Epithelial cell of esophagus (primary cell): ENCODE data around the gene ZSCAN5B.
A peak's percentile ranks its signal among the peaks of the same experiment; 100 is the strongest.

Source experiments
- DNase-seq: peaks from one replicate; pipeline ENCODE4 v3.0.0; 2010; ENCODE audit warnings: low read depth
- H3K4me3 ChIP-seq: 2 replicates; pipeline ENCODE4 v1.5.1; 2011; ENCODE audit warnings: mild to moderate bottlenecking, low read length, control low read depth
- CTCF ChIP-seq: IDR thresholded peaks from 2 replicates; pipeline ENCODE4 v1.5.1; 2011; ENCODE audit warnings: low read depth, mild to moderate bottlenecking, low read length, control low read depth, inconsistent platforms; ENCODE audit not compliant: insufficient read depth; ENCODE audit errors: missing control alignments

ZSCAN5B gene

GRCh38 chr19:56159622-56160271 is 37.8 kb downstream of the ZSCAN5B start:
- DNase-seq = no peak
- TF ChIP-seq CTCF = no peak
- H3K4me3 ChIP-seq = no peak overlapping the region

DNA sequence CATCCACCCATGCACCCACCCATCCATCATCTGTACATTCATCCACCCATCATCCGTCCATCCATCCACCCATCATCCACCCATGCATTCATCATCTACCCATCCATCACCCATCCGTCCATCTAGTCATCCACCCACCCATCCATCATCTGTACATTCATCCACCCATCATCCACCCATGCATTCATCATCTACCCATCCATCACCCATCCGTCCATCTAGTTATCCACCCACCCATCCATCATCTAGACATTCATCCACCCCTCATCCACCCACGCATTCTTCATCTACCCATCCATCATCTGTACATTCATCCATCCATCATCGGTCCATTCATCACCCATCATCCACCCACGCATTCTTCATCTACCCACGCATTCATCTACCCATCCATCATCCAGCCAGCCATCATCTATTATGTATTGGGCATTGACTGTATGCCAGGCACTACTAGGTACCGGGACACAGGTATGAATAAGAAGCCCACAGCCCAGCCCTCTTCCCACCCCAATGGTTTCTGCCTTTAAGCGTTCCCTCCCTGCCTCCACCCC is 38.5 kb downstream of the ZSCAN5B start:
- no peak for TF ChIP-seq CTCF
- no peak overlapping the region for H3K4me3 ChIP-seq
- DNase-seq = peak; percentile 8

- TF ChIP-seq CTCF = no peak
- H3K4me3 ChIP-seq = no peak overlapping the region
- no peak for DNase-seq
Measured at GRCh38 chr19:56158170-56158757, 39.3 kb downstream of the ZSCAN5B start.

DNA sequence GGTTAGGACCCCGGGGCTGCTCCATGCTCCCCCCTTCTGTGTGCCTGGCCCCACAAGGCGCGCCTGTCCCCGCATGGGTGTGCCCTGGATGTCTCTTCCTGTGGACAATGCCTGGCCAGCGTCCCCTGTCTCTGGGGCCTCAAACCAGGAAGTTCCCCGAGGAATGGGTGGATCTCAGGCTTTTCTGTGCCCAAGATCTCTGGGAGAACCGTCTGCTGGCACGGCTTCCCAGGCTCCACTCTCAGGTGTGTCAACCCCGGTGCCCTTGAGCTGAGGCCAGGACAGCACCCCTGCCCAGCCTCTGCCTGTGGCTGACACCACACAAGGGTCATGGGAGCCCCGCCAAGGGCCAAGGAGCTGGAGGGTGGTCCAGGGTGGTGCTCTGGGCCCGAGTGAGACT is 40.8 kb downstream of the ZSCAN5B start:
- TF ChIP-seq CTCF = no peak
- DNase-seq = no peak
- H3K4me3 ChIP-seq = no peak overlapping the region

DNA sequence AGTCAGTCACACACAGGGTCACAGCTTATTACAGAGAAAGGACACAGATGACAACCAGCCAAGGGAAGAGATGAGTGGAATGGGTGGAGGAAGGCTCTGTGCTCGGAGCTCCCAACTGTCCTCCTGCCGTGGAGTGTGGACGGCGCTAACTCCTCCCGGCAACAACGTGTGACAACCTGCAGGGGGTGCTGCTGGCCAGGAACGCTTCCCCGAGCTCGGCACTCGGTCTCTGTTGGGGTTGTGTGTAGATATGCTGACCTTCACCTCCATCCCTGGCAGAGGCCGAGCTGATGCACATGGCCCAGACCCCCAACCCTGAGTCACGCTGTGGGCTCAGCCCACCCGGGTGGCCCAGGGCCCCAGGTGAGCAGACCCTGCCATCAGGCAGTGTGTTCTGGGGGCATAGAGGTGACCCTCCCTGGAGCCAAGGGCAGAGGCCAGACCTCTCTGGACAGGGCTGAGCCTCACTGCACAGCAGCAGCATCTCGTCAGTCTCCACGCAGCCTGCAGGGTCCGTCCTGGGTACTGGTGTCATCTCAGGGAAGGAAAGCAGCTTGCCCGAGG is 42.4 kb downstream of the ZSCAN5B start:
- TF ChIP-seq CTCF = peak; percentile 30
- no peak for DNase-seq
- H3K4me3 ChIP-seq = no peak overlapping the region

GRCh38 chr19:56153507-56153906 is 44.1 kb downstream of the ZSCAN5B start:
- DNase-seq = no peak
- no peak overlapping the region for H3K4me3 ChIP-seq
- no peak for TF ChIP-seq CTCF
